K562 (cell line): ENCODE data around the gene RNF223. TPM values are rescaled to one million over a fixed set of nuclear protein-coding genes. Genes with fewer than 3 reads are reported as not detected.

ENCODE experiments used
- ATAC-seq: fragments of 200-7000 bp; cut with Tn5 transposase; 3 replicates; pipeline ENCODE4 v1.9.1; 2020; ENCODE audit warnings: moderate library complexity
- BruUV-seq: library from RNA; stranded (reverse); fragments of 400-500 nt; replicated peaks from 2 replicates; lab custom pipeline; 2021; lab: Mats Ljungman, UMichigan
- CTCF ChIA-PET: fragments of 300-600 bp; formaldehyde crosslinking; extraction: SDS; loops from one replicate; lab custom pipeline; 2021; ENCODE audit warnings: low intra/inter-chr PET ratio; lab: Yijun Ruan, JAX
- POLR2A ChIA-PET: fragments of 300-600, 350-650 bp; sonication (Branson Sonifier 250); formaldehyde crosslinking; extraction: SDS; loops from one replicate; lab custom pipeline; 2021; ENCODE audit warnings: antibody characterized with exemption, inconsistent platforms; lab: Yijun Ruan, JAX
- DNase-seq, 4 experiments: peaks; one replicate each; pipeline versions ENCODE4 v3.0.0 to v3.0.0-alpha.2; 2011 to 2018; ENCODE audit warnings: low spot score in 3 of 4, mixed read lengths in 3 of 4; ENCODE audit errors: extremely low read depth in 1 of 4
- FAIRE-seq: peaks from 2 replicates; lab custom pipeline; 2011; peaks lifted over from hg19 to GRCh38; lab: Jason Lieb, UNC
- H2AFZ ChIP-seq: 2 replicates; pipeline ENCODE4 v1.6.0; 2011; ENCODE audit warnings: low read depth, low read length, control low read depth, inconsistent platforms
- H3K27ac ChIP-seq: fragments of 200-600 bp; 3 replicates; pipeline ENCODE4 v1.8.0; 2011; ENCODE audit warnings: low read depth, mild to moderate bottlenecking, control low read depth, inconsistent platforms, low read length, moderate library complexity, mixed read lengths; ENCODE audit errors: extremely low read depth
- H3K27me3 ChIP-seq, 2 experiments: fragments of 300-600 bp in 1 of 2; 2 replicates in 1 of 2; 3 replicates in 1 of 2; pipeline versions ENCODE4 v1.6.0 to v1.8.0; 2011; ENCODE audit warnings: inconsistent platforms in 2 of 2, low read length in 2 of 2, mild to moderate bottlenecking in 1 of 2, mixed read lengths in 1 of 2, moderate library complexity in 1 of 2; ENCODE audit not compliant: control insufficient read depth in 2 of 2, insufficient read depth in 2 of 2
- H3K36me3 ChIP-seq: fragments of 300-600 bp; 3 replicates; pipeline ENCODE4 v1.8.0; 2011; ENCODE audit warnings: mild to moderate bottlenecking, low read length, inconsistent platforms; ENCODE audit not compliant: control insufficient read depth, insufficient read depth
- H3K4me1 ChIP-seq, 2 experiments: fragments of 200-600 bp in 1 of 2; replicated peaks in 1 of 2; 2 replicates in 1 of 2; 3 replicates in 1 of 2; pipeline versions ENCODE4 v1.5.1 to v1.8.0; 2011; ENCODE audit warnings: inconsistent platforms in 2 of 2, low read length in 2 of 2, mild to moderate bottlenecking in 1 of 2, mixed read lengths in 1 of 2, moderate library complexity in 1 of 2; ENCODE audit not compliant: control insufficient read depth in 2 of 2, insufficient read depth in 2 of 2
- H3K4me2 ChIP-seq: 2 replicates; pipeline ENCODE4 v1.6.1; 2011; ENCODE audit warnings: low read length, control low read depth, inconsistent platforms, mixed read lengths; ENCODE audit not compliant: insufficient read depth
- H3K4me3 ChIP-seq: fragments of 200-600 bp; sonication (generic), shearing (Covaris generic); 2 replicates; pipeline ENCODE4 v1.5.1; 2016; ENCODE audit warnings: control low read depth, inconsistent platforms
- H3K79me2 ChIP-seq: fragments of 200-600 bp; 3 replicates; pipeline ENCODE4 v1.8.0; 2011; ENCODE audit warnings: low read length, inconsistent platforms; ENCODE audit not compliant: control insufficient read depth, insufficient read depth
- H3K9ac ChIP-seq, 2 experiments: 2 replicates each; pipeline versions ENCODE4 v1.6.0 to v1.6.1; 2011; ENCODE audit warnings: low read depth in 2 of 2, low read length in 2 of 2, control low read depth in 1 of 2, inconsistent platforms in 1 of 2, mild to moderate bottlenecking in 1 of 2, mixed read lengths in 1 of 2; ENCODE audit not compliant: insufficient read depth in 1 of 2
- H3K9me1 ChIP-seq: one replicate; pipeline ENCODE4 v1.6.0; 2011; ENCODE audit warnings: inconsistent platforms, mild to moderate bottlenecking, low read length, moderate library complexity; ENCODE audit not compliant: control insufficient read depth, insufficient read depth
- H3K9me3 ChIP-seq: replicated peaks from 2 replicates; pipeline ENCODE4 v1.5.1; 2011; ENCODE audit warnings: low read depth, low read length, inconsistent platforms; ENCODE audit not compliant: control insufficient read depth, insufficient read depth
- H4K20me1 ChIP-seq: replicated peaks from 2 replicates; pipeline ENCODE4 v1.6.1; 2011; ENCODE audit warnings: low read length, inconsistent platforms, mixed read lengths; ENCODE audit not compliant: control insufficient read depth, insufficient read depth
- ARNT ChIP-seq, 2 experiments: fragments of 450-650 bp; IDR thresholded peaks; 2 replicates each; pipeline ENCODE4 v1.6.1; 2016; ENCODE audit warnings: mild to moderate bottlenecking in 1 of 2
- HMG20B ChIP-seq: fragments of 250-450 bp; sonication (Bioruptor Pico); IDR thresholded peaks from 2 replicates; pipeline ENCODE4 v1.5.0; 2021; ENCODE audit warnings: mild to moderate bottlenecking
- NEUROD1 ChIP-seq: fragments of 150-350 bp; IDR thresholded peaks from 2 replicates; pipeline ENCODE4 v1.6.1; 2014; ENCODE audit warnings: borderline replicate concordance, low read length, low read depth; ENCODE audit not compliant: partially characterized antibody
- PYGO2 ChIP-seq: fragments of 450-650 bp; IDR thresholded peaks from 2 replicates; pipeline ENCODE4 v1.6.1; 2016; ENCODE audit warnings: mild to moderate bottlenecking, missing genetic modification characterization, moderate library complexity, missing compliant biosample characterization
- TFAM ChIP-seq: fragments of 250-450 bp; sonication (Bioruptor Pico); conservative IDR thresholded peaks from 2 replicates; pipeline ENCODE4 v1.5.0; 2021; ENCODE audit warnings: mild to moderate bottlenecking, moderate library complexity
- ZKSCAN1 ChIP-seq: fragments of 150-350 bp; IDR thresholded peaks from 2 replicates; pipeline ENCODE4 v1.6.1; 2016; ENCODE audit warnings: low read depth, low read length
- WGBS: fragments of 100-300 bp; shearing (Covaris generic); methylation state at CpG from one replicate; pipeline ENCODE4 v1.1.6; 2016; ENCODE audit warnings: low coverage, mixed read lengths; ENCODE audit not compliant: insufficient coverage; ENCODE audit errors: missing lambda C conversion rate; 5-methylcytosine and 5-hydroxymethylcytosine counted together
- in situ Hi-C: fragments of 300-500 bp; cut with MboI; formaldehyde crosslinking; loops from 4 replicates; pipeline ENCODE4 v1.15.0; 2018; ENCODE audit warnings: inconsistent platforms, mixed read lengths
- intact Hi-C: fragments of 100-400 bp; cut with micrococcal nuclease; formaldehyde crosslinking; loops from 2 replicates; pipeline ENCODE4 v1.14.2; 2022
- polyA plus RNA-seq, 8 experiments: library from polyadenylated mRNA; depleted of rRNA in 4 of 8; stranded (reverse) in 5 of 8; unstranded in 3 of 8; fragments of >200 nt; fragmentation: Nextera tagmentation in 2 of 8; fragmentation: Illumina TruSeq in 1 of 8; extraction: Ambion mirVana in 2 of 8; extraction: Trizol in 1 of 8; gene quantifications; 2 replicates each; pipeline versions ENCODE4 v1.2.1 to v1.2.3, GENCODE V29; 2011 to 2014; ENCODE audit warnings: inconsistent platforms in 1 of 8, missing spikeins in 1 of 8
- total RNA-seq, 7 experiments: library from RNA; depleted of rRNA in 6 of 7; stranded (reverse); fragments of >200 nt in 6 of 7; fragmentation: Illumina TruSeq in 2 of 7; extraction: Trizol in 2 of 7; gene quantifications; 2 replicates each; pipeline versions ENCODE4 v1.2.1 to v1.2.3, GENCODE V29; 2011 to 2021; ENCODE audit warnings: low replicate concordance in 1 of 7
- TF ChIP-seq, protein P1 (sequence below): sonication (generic); formaldehyde crosslinking; IDR thresholded peaks from 2 replicates; pipeline ENCODE4 v1.8.1; 2023; ENCODE audit warnings: mild to moderate bottlenecking, missing genetic modification reagents
- TF ChIP-seq, protein P2 (sequence below): sonication (generic); formaldehyde crosslinking; IDR thresholded peaks from 2 replicates; pipeline ENCODE4 v1.8.0; 2023; ENCODE audit warnings: missing genetic modification reagents, mild to moderate bottlenecking, borderline replicate concordance

Gene RNF223
- total and polyA plus RNA-seq, 9 of the 15 experiments (the other 6 are each of a cell fraction or from before 2014, with no cell fraction given) = 0.04 to 0.32 TPM; not detected in 7

GRCh38 chr1:1054099-1054700, 19.9 kb downstream of the RNF223 start:
- Histone ChIP-seq H3K27ac (no peak overlapping the region), H3K9ac (no peak overlapping the region; a peak in 1 of 4 replicates), H3K9me3 (no peaks in the 10 kb centered on the region), H3K4me3 (no peak overlapping the region), H2AFZ (no peak overlapping the region), H3K27me3 (no peaks in the 10 kb centered on the region), H3K4me2 (no peak overlapping the region), H3K36me3 (peaks cover 59% of the 10 kb centered on the region), H4K20me1 (no peaks in the 10 kb centered on the region), H3K9me1 (no peaks in the 10 kb centered on the region), H3K79me2 (no peaks in the 10 kb centered on the region), H3K4me1 (peaks cover 13 to 52% of the 10 kb centered on the region in 2 experiments)
- no peak for FAIRE-seq
- DNase-seq = no peak
- TF ChIP-seq, protein P1, sequence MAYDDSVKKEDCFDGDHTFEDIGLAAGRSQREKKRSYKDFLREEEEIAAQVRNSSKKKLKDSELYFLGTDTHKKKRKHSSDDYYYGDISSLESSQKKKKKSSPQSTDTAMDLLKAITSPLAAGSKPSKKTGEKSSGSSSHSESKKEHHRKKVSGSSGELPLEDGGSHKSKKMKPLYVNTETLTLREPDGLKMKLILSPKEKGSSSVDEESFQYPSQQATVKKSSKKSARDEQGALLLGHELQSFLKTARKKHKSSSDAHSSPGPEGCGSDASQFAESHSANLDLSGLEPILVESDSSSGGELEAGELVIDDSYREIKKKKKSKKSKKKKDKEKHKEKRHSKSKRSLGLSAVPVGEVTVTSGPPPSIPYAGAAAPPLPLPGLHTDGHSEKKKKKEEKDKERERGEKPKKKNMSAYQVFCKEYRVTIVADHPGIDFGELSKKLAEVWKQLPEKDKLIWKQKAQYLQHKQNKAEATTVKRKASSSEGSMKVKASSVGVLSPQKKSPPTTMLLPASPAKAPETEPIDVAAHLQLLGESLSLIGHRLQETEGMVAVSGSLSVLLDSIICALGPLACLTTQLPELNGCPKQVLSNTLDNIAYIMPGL (CRISPR knock-in tag) = no peak
- ATAC-seq = no peak
- 94% methylated on average over 17 of the region's 18 CpGs for WGBS
- in situ Hi-C loops (no loop called here), intact Hi-C loops (no loop called here)
- no TSS peak for BruUV-seq
- ChIA-PET CTCF (no interaction called here), POLR2A (interaction anchor here (1.2 kb wide), 1 partner anchor 13 kb away, joined by 3 read pairs; no protein-coding TSS in a partner anchor)

- Histone ChIP-seq H3K36me3 (peaks cover 60% of the 10 kb centered on the region), H3K79me2 (no peaks in the 10 kb centered on the region), H3K27me3 (no peaks in the 10 kb centered on the region), H3K4me3 (no peak overlapping the region), H3K4me1 (peaks cover 11 to 47% of the 10 kb centered on the region in 2 experiments), H3K4me2 (no peak overlapping the region), H3K9ac (no peak overlapping the region), H4K20me1 (no peaks in the 10 kb centered on the region), H3K27ac (no peak overlapping the region), H3K9me3 (no peaks in the 10 kb centered on the region), H2AFZ (no peak overlapping the region), H3K9me1 (no peaks in the 10 kb centered on the region)
- BruUV-seq = no TSS peak
- ChIA-PET CTCF (no interaction called here), POLR2A (interaction anchor here (1.2 kb wide), 1 partner anchor 12 kb away, joined by 3 read pairs; no protein-coding TSS in a partner anchor)
- FAIRE-seq = no peak
- 95% methylated on average over 18 of the region's 18 CpGs for WGBS
- TF ChIP-seq ARNT (IDR thresholded peaks at IDR 0.05) (no peak), HMG20B (CRISPR knock-in tag) (no peak), PYGO2 (tag) (no peak), TFAM (CRISPR knock-in tag) (no peak), NEUROD1 (no peak), ZKSCAN1 (no peak)
- TF ChIP-seq, protein P2, sequence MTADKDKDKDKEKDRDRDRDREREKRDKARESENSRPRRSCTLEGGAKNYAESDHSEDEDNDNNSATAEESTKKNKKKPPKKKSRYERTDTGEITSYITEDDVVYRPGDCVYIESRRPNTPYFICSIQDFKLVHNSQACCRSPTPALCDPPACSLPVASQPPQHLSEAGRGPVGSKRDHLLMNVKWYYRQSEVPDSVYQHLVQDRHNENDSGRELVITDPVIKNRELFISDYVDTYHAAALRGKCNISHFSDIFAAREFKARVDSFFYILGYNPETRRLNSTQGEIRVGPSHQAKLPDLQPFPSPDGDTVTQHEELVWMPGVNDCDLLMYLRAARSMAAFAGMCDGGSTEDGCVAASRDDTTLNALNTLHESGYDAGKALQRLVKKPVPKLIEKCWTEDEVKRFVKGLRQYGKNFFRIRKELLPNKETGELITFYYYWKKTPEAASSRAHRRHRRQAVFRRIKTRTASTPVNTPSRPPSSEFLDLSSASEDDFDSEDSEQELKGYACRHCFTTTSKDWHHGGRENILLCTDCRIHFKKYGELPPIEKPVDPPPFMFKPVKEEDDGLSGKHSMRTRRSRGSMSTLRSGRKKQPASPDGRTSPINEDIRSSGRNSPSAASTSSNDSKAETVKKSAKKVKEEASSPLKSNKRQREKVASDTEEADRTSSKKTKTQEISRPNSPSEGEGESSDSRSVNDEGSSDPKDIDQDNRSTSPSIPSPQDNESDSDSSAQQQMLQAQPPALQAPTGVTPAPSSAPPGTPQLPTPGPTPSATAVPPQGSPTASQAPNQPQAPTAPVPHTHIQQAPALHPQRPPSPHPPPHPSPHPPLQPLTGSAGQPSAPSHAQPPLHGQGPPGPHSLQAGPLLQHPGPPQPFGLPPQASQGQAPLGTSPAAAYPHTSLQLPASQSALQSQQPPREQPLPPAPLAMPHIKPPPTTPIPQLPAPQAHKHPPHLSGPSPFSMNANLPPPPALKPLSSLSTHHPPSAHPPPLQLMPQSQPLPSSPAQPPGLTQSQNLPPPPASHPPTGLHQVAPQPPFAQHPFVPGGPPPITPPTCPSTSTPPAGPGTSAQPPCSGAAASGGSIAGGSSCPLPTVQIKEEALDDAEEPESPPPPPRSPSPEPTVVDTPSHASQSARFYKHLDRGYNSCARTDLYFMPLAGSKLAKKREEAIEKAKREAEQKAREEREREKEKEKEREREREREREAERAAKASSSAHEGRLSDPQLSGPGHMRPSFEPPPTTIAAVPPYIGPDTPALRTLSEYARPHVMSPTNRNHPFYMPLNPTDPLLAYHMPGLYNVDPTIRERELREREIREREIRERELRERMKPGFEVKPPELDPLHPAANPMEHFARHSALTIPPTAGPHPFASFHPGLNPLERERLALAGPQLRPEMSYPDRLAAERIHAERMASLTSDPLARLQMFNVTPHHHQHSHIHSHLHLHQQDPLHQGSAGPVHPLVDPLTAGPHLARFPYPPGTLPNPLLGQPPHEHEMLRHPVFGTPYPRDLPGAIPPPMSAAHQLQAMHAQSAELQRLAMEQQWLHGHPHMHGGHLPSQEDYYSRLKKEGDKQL (CRISPR knock-in tag) = no peak
- ATAC-seq = no peak
- intact Hi-C loops = no loop called here
- in situ Hi-C loops = no loop called here
- no peak for DNase-seq
Measured at GRCh38 chr1:1053682-1054081, 20.4 kb downstream of the RNF223 start.
